Hepatocyte (in vitro differentiated cells): ENCODE data around the gene SCAMP3. TPM values are rescaled to one million over a fixed set of nuclear protein-coding genes. Genes with fewer than 3 reads are reported as not detected.

Experiments
- DNase-seq: peaks from one replicate; pipeline ENCODE4 v3.0.0-alpha.2; 2016; ENCODE audit warnings: low spot score
- H2AFZ ChIP-seq: fragments of 200-600 bp; sonication (generic); 2 replicates; pipeline ENCODE4 v1.6.0; 2016; ENCODE audit warnings: antibody characterized with exemption, mild to moderate bottlenecking
- H3K27ac ChIP-seq: fragments of 200-600 bp; sonication (generic); 2 replicates; pipeline ENCODE4 v1.5.1; 2016; ENCODE audit warnings: mild to moderate bottlenecking
- H3K27me3 ChIP-seq: fragments of 200-600 bp; sonication (generic); 2 replicates; pipeline ENCODE4 v1.6.1; 2016
- H3K36me3 ChIP-seq: fragments of 200-600 bp; sonication (generic); replicated peaks from 2 replicates; pipeline ENCODE4 v1.5.1; 2016; ENCODE audit warnings: low read depth; ENCODE audit not compliant: insufficient read depth
- H3K4me1 ChIP-seq: fragments of 200-600 bp; sonication (generic); 2 replicates; pipeline ENCODE4 v1.5.1; 2016; ENCODE audit warnings: mild to moderate bottlenecking, moderate library complexity; ENCODE audit not compliant: insufficient read depth
- H3K4me2 ChIP-seq: fragments of 200-600 bp; sonication (generic); 2 replicates; pipeline ENCODE4 v1.6.0; 2016
- H3K4me3 ChIP-seq: fragments of 200-600 bp; sonication (generic); 2 replicates; pipeline ENCODE4 v1.5.1; 2016; ENCODE audit warnings: mild to moderate bottlenecking
- H3K79me2 ChIP-seq: fragments of 200-600 bp; sonication (generic); 2 replicates; pipeline ENCODE4 v1.6.0; 2017; ENCODE audit warnings: mild to moderate bottlenecking
- H3K9me2 ChIP-seq: fragments of 200-600 bp; sonication (generic); replicated peaks from 2 replicates; pipeline ENCODE4 v1.6.0; 2017; ENCODE audit warnings: mild to moderate bottlenecking; ENCODE audit not compliant: insufficient read depth
- H3K9me3 ChIP-seq: fragments of 200-600 bp; sonication (generic); 2 replicates; pipeline ENCODE4 v1.5.1; 2016; ENCODE audit warnings: low read depth, mild to moderate bottlenecking
- H4K20me1 ChIP-seq: fragments of 200-600 bp; sonication (generic); 2 replicates; pipeline ENCODE4 v1.6.0; 2016; ENCODE audit warnings: mild to moderate bottlenecking; ENCODE audit not compliant: insufficient read depth, poor library complexity, severe bottlenecking
- EZH2 ChIP-seq: fragments of 200-600 bp; sonication (generic); IDR thresholded peaks from 2 replicates; pipeline ENCODE4 v1.6.1; 2016; ENCODE audit warnings: antibody characterized with exemption, mild to moderate bottlenecking, borderline replicate concordance
- EZH2phosphoT487 ChIP-seq: fragments of 200-600 bp; sonication (generic); IDR thresholded peaks from one replicate; pipeline ENCODE4 v1.6.1; 2018; ENCODE audit warnings: antibody characterized with exemption, mild to moderate bottlenecking, low read depth, moderate library complexity; ENCODE audit not compliant: unreplicated experiment, severe bottlenecking
- WGBS: methylation state at CpG from one replicate; pipeline ENCODE4 v1.1.6; 2016; ENCODE audit warnings: low lambda C conversion rate; ENCODE audit errors: missing lambda C conversion rate; 5-methylcytosine and 5-hydroxymethylcytosine counted together
- polyA plus RNA-seq: library from polyadenylated mRNA; unstranded; fragments of >200 nt; fragmentation: Nextera tagmentation; extraction: Ambion mirVana; gene quantifications from 2 replicates; pipeline ENCODE4 v1.2.1, GENCODE V29; 2016
- total RNA-seq: library from RNA; depleted of rRNA; stranded (reverse); fragments of >200 nt; gene quantifications from 2 replicates; pipeline ENCODE4 v1.2.3, GENCODE V29; 2014
- TF ChIP-seq, protein P1 (sequence below): fragments of 200-600 bp; sonication (generic); IDR thresholded peaks from 2 replicates; pipeline ENCODE4 v1.5.1; 2016; ENCODE audit warnings: antibody characterized with exemption, mild to moderate bottlenecking; ENCODE audit not compliant: poor library complexity

SCAMP3 gene
- total and polyA plus RNA-seq, 2 experiments from 2014 or later = 45.7 to 114 TPM

DNA sequence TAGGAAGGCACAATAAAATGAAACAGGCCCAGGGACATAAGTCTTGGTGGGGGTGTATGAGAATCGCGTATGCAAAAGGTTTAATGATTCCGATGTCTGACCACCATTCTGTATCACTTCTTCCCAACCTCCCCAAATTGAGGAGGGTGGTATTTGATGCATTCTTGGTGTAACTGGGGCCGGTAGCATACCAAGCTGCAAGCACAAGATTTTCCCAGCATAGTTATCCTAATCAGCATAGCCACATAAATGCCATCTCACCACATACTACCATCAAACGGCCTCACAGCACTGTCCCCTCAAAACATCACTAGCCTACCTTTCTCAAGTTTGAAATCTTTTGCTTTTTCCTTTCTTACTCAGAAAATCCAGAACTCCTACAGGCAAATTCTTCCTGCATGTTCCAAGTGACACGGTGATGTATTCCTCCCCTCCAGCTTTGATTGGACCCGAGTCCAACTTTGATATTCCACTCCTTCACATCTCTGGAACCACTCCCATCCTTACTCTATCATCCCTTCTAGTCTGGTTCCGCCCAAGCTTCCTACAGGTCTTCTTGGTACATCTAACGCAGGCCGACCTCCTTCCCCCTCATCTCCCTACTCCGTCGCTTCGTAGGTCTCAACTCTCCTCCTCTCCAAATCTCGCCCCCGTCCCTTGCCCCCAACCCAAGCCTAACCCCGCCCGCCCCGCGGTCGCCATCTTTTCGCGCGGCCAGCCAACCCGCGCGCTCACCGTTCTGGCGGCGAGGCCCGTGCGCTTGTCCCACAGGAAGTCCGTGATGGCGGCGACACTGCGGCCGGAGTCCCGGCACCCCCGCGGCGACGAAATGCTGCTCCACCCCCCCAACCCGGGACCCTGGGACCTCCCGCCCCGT, 10.5 kb upstream of the SCAMP3 start:
- H3K4me1 ChIP-seq = peaks cover 9% of the 10 kb centered on the region
- H3K27me3 ChIP-seq = no peaks in the 10 kb centered on the region
- no peaks in the 10 kb centered on the region for H3K36me3 ChIP-seq
- DNase-seq = no peak
- peaks cover 38% of the 10 kb centered on the region for H3K79me2 ChIP-seq
- TF ChIP-seq, protein P1, sequence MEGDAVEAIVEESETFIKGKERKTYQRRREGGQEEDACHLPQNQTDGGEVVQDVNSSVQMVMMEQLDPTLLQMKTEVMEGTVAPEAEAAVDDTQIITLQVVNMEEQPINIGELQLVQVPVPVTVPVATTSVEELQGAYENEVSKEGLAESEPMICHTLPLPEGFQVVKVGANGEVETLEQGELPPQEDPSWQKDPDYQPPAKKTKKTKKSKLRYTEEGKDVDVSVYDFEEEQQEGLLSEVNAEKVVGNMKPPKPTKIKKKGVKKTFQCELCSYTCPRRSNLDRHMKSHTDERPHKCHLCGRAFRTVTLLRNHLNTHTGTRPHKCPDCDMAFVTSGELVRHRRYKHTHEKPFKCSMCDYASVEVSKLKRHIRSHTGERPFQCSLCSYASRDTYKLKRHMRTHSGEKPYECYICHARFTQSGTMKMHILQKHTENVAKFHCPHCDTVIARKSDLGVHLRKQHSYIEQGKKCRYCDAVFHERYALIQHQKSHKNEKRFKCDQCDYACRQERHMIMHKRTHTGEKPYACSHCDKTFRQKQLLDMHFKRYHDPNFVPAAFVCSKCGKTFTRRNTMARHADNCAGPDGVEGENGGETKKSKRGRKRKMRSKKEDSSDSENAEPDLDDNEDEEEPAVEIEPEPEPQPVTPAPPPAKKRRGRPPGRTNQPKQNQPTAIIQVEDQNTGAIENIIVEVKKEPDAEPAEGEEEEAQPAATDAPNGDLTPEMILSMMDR = no peak
- no peak for TF ChIP-seq EZH2
- no peak for TF ChIP-seq EZH2phosphoT487
- no peaks in the 10 kb centered on the region for H3K9me3 ChIP-seq
- 10% methylated on average over 26 of the region's 44 CpGs for WGBS
- H2AFZ ChIP-seq = peak overlapping the region; percentile 46
- H3K4me2 ChIP-seq = peak overlapping the region; percentile 72
- H3K27ac ChIP-seq = peak overlapping the region; percentile 98
- peaks cover 14% of the 10 kb centered on the region for H4K20me1 ChIP-seq
- no peaks in the 10 kb centered on the region for H3K9me2 ChIP-seq
- H3K4me3 ChIP-seq = peak overlapping the region; percentile 57

DNA sequence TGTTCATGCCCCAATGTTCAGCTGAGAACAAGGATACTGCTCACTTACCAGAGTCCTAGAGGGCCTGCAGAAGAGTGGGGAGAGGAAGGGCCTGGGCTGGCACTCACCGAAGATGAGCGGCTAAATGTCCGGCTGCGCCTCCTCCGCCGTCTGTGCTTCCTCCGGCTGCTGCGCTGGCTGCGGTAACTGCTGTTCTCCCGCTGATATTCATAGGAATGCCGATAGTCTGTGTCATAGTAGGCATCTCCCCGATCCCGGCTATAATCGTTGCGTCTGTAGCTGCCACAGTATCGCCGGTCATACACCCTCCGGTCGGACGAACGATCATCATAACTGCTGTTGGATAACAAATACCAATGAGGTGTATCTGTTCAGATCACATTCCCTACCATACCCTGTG, 7.2 kb upstream of the SCAMP3 start:
- H3K9me3 ChIP-seq = no peaks in the 10 kb centered on the region
- WGBS = 98% methylated on average over 21 of the region's 21 CpGs
- H3K9me2 ChIP-seq = no peaks in the 10 kb centered on the region
- no peak overlapping the region for H3K4me2 ChIP-seq
- H3K79me2 ChIP-seq = peaks cover 38% of the 10 kb centered on the region
- no peak overlapping the region for H3K4me3 ChIP-seq
- no peak overlapping the region for H2AFZ ChIP-seq
- H3K27me3 ChIP-seq = no peaks in the 10 kb centered on the region
- H3K36me3 ChIP-seq = no peaks in the 10 kb centered on the region
- no peak for DNase-seq
- TF ChIP-seq, protein P1 = no peak
- no peak for TF ChIP-seq EZH2
- TF ChIP-seq EZH2phosphoT487 = no peak
- H4K20me1 ChIP-seq = peaks cover 14% of the 10 kb centered on the region
- peaks cover 9% of the 10 kb centered on the region for H3K4me1 ChIP-seq
- no peak overlapping the region for H3K27ac ChIP-seq

DNA sequence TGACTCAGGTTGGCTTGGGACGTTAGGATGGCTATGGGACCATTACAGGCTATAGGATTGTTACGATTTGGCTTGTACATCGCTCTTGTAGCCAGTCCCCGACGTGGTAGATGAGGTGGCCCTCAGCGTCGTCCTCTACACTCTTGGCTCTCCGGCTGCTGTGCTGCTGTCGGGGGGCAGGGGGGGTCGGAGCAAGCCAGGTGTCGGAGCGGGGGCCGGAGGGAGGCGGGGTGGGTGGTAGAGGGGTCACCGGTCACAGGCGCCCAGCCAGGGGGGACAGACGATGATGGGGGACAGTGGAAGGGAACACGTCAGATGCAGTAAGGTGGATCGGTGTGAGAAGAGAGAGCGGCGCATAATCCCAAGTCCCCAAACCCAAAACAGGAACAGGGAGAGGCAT, 6.5 kb upstream of the SCAMP3 start:
- H3K36me3 ChIP-seq = no peaks in the 10 kb centered on the region
- H3K9me2 ChIP-seq = no peaks in the 10 kb centered on the region
- H3K9me3 ChIP-seq = no peaks in the 10 kb centered on the region
- peaks cover 14% of the 10 kb centered on the region for H4K20me1 ChIP-seq
- WGBS = 97% methylated on average over 15 of the region's 21 CpGs
- DNase-seq = no peak
- peaks cover 9% of the 10 kb centered on the region for H3K4me1 ChIP-seq
- no peak overlapping the region for H3K4me3 ChIP-seq
- H3K4me2 ChIP-seq = no peak overlapping the region
- H3K79me2 ChIP-seq = peaks cover 38% of the 10 kb centered on the region
- H3K27me3 ChIP-seq = no peaks in the 10 kb centered on the region
- TF ChIP-seq, protein P1 = no peak
- TF ChIP-seq EZH2phosphoT487 = no peak
- no peak for TF ChIP-seq EZH2
- no peak overlapping the region for H3K27ac ChIP-seq
- no peak overlapping the region for H2AFZ ChIP-seq
